A549 treated with dexamethasone at 1 μM for 4 hours (cell line): ENCODE data around the gene DDX18. TPM values are rescaled to one million over a fixed set of nuclear protein-coding genes. Genes with fewer than 3 reads are reported as not detected.

Source experiments
- total RNA-seq: library from RNA; stranded (reverse); fragments of 200-300 nt; extraction: Qiagen RNA extraction; gene quantifications from 5 replicates; pipeline ENCODE4 v1.2.3, GENCODE V29; 2022

Gene DDX18
- total RNA-seq, result 65.1 to 80.3 TPM (median 71.1 TPM) in 5 replicates

DNA sequence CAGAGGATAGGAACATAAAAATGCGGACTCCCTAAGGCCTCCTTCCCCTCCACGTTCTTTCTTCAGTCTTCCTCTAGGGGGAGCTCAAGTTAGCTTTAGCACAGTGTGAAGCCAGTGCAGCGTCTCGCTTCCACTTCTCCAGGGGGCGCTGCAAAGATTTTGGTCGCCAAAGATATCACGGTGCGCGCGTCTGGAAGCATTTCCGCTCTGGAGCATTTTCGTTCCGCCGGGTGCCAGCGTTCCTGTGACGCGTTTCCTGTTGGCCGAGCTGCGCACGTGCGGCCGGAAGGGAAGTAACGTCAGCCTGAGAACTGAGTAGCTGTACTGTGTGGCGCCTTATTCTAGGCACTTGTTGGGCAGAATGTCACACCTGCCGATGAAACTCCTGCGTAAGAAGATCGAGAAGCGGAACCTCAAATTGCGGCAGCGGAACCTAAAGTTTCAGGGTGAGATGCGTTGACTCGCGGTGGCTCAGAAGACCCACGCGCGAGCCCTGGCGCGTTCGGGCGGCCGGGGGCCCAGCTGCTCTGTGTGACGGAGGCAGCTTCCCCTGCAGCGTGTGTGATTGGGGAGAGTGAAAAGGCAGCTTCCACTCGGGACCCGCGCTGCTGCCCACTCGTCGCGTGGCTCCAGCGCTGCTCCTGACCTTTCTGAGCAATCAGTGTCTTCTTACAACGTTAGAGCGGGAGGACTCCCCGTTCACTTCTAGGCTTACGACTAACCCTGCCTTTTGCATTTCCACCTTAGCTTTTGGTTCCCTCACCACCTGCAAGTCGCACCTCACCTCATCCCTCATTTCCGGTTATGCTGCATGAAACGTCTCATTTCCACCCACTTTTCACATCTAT is at the start of gene DDX18:
DDX18 (plus strand) TSS at position 275 of the 848 bp plus-strand sequence; CDS start at position 362, 87 bp downstream.

Other genes with a start within 250 kb of the DDX18 start
- 10.7 to 16.4 TPM (median 13.3 TPM) in 5 replicates for gene CCDC93, start 199.4 kb downstream of the DDX18 start, total RNA-seq